GM12878 (cell line): ENCODE data around the gene LMO2. TPM values are rescaled to one million over a fixed set of nuclear protein-coding genes. Genes with fewer than 3 reads are reported as not detected.

Experiments
- ATAC-seq: fragments of 200-7000 bp; cut with Tn5 transposase; 3 replicates; pipeline ENCODE4 v1.9.1; 2020; ENCODE audit warnings: mild to moderate bottlenecking, moderate library complexity
- BruUV-seq: library from RNA; stranded (reverse); fragments of 400-500 nt; replicated peaks from 2 replicates; lab custom pipeline; 2021; lab: Mats Ljungman, UMichigan
- CTCF ChIA-PET: fragments of 300-600 bp; sonication (Branson Sonifier 250); formaldehyde crosslinking; extraction: SDS; loops from one replicate; lab custom pipeline; 2021; ENCODE audit warnings: inconsistent platforms; lab: Yijun Ruan, JAX
- POLR2A ChIA-PET: fragments of 350-600 bp; formaldehyde crosslinking; extraction: SDS; loops from one replicate; lab custom pipeline; 2021; ENCODE audit warnings: inconsistent platforms; lab: Charles Lee
- RAD21 ChIA-PET: fragments of 300-600 bp; sonication (Branson Sonifier 250); formaldehyde crosslinking; loops from one replicate; lab custom pipeline; 2023; ENCODE audit warnings: antibody characterized with exemption; ENCODE audit not compliant: unreplicated experiment; lab: Charles Lee
- SMC1A ChIA-PET: fragments of 300-600 bp; sonication (Branson Sonifier 250); formaldehyde crosslinking; loops from one replicate; lab custom pipeline; 2023; ENCODE audit not compliant: unreplicated experiment, uncharacterized antibody; lab: Charles Lee
- DNase-seq: peaks from one replicate; pipeline ENCODE4 v3.0.0-alpha.2; 2011; ENCODE audit warnings: low read depth, low spot score
- FAIRE-seq: peaks from 3 replicates; lab custom pipeline; 2011; peaks lifted over from hg19 to GRCh38; lab: Jason Lieb, UNC
- H2AFZ ChIP-seq: 2 replicates; pipeline ENCODE4 v1.6.0; 2011; ENCODE audit warnings: low read depth, low read length, control low read depth; ENCODE audit not compliant: control insufficient read depth
- H3K27ac ChIP-seq: 2 replicates; pipeline ENCODE4 v1.5.1; 2011; ENCODE audit warnings: control low read depth; ENCODE audit not compliant: control insufficient read depth, insufficient read depth
- H3K27me3 ChIP-seq, 2 experiments: replicated peaks in 1 of 2; 2 replicates each; pipeline versions ENCODE4 v1.6.0 to v1.6.1; 2011; ENCODE audit warnings: low read length in 1 of 2; ENCODE audit not compliant: control insufficient read depth in 2 of 2, insufficient read depth in 2 of 2
- H3K36me3 ChIP-seq, 2 experiments: 2 replicates each; pipeline ENCODE4 v1.5.1; 2011; ENCODE audit warnings: low read length in 1 of 2; ENCODE audit not compliant: control insufficient read depth in 2 of 2, insufficient read depth in 2 of 2
- H3K4me1 ChIP-seq: 2 replicates; pipeline ENCODE4 v1.6.1; 2011; ENCODE audit warnings: mild to moderate bottlenecking, low read length, moderate library complexity, mixed read lengths; ENCODE audit not compliant: control insufficient read depth, insufficient read depth
- H3K4me2 ChIP-seq: 2 replicates; pipeline ENCODE4 v1.6.0; 2011; ENCODE audit warnings: control low read depth; ENCODE audit not compliant: control insufficient read depth, insufficient read depth
- H3K4me3 ChIP-seq: fragments of 200-600 bp; sonication (generic); 2 replicates; pipeline ENCODE4 v1.5.1; 2016
- H3K79me2 ChIP-seq: 2 replicates; pipeline ENCODE4 v1.6.0; 2011; ENCODE audit warnings: low read length; ENCODE audit not compliant: control insufficient read depth, insufficient read depth
- H3K9ac ChIP-seq: 2 replicates; pipeline ENCODE4 v1.8.0; 2011; ENCODE audit warnings: low read length, control low read depth, mixed read lengths; ENCODE audit not compliant: control insufficient read depth, insufficient read depth
- H3K9me3 ChIP-seq: replicated peaks from 3 replicates; pipeline ENCODE4 v1.5.1; 2011; ENCODE audit warnings: mild to moderate bottlenecking, low read length; ENCODE audit not compliant: control insufficient read depth, insufficient read depth
- H4K20me1 ChIP-seq: 2 replicates; pipeline ENCODE4 v1.6.0; 2011; ENCODE audit not compliant: control insufficient read depth, insufficient read depth
- IRF4 ChIP-seq: IDR thresholded peaks from 2 replicates; pipeline ENCODE4 v1.6.1; 2011; ENCODE audit warnings: low read depth, low read length
- POLR2AphosphoS2 ChIP-seq: IDR thresholded peaks from 2 replicates; pipeline ENCODE4 v1.6.1; 2011; ENCODE audit warnings: low read depth, mild to moderate bottlenecking, low read length, improper control_type of control experiment, moderate library complexity
- SKIL ChIP-seq: fragments of 450-650 bp; IDR thresholded peaks from 2 replicates; pipeline ENCODE4 v1.6.1; 2017; ENCODE audit warnings: mild to moderate bottlenecking, low read depth, inconsistent platforms; ENCODE audit not compliant: poor library complexity, severe bottlenecking
- STAT1 ChIP-seq: fragments of 450-650 bp; conservative IDR thresholded peaks from 2 replicates; pipeline ENCODE4 v1.6.1; 2014; ENCODE audit warnings: antibody characterized with exemption, mild to moderate bottlenecking
- SUPT20H ChIP-seq: IDR thresholded peaks from 2 replicates; pipeline ENCODE4 v1.6.1; 2011; ENCODE audit warnings: low read depth, mild to moderate bottlenecking, low read length, moderate library complexity, borderline replicate concordance; ENCODE audit not compliant: control insufficient read depth
- WGBS: methylation state at CpG from one replicate; pipeline ENCODE4 v1.1.6; 2016; ENCODE audit warnings: low lambda C conversion rate; ENCODE audit not compliant: insufficient replicate concordance, insufficient coverage; ENCODE audit errors: missing lambda C conversion rate; 5-methylcytosine and 5-hydroxymethylcytosine counted together
- in situ Hi-C: fragments of 300-500 bp; cut with MboI; formaldehyde crosslinking; loops from 9 replicates; pipeline ENCODE4 v1.14.3; 2018; ENCODE audit warnings: mixed read lengths
- intact Hi-C: fragments of 100-400 bp; cut with micrococcal nuclease; formaldehyde crosslinking; loops from one replicate; pipeline ENCODE4 v1.14.2; 2022; ENCODE audit not compliant: unreplicated experiment
- polyA plus RNA-seq, 11 experiments: library from polyadenylated mRNA; depleted of rRNA in 4 of 11; unstranded in 6 of 11; stranded (reverse) in 5 of 11; fragments of >200 nt; fragmentation: Nextera tagmentation in 4 of 11; fragmentation: Illumina TruSeq in 1 of 11; extraction: Ambion mirVana in 4 of 11; extraction: Trizol in 1 of 11; gene quantifications; 1 replicate in 1 of 11; 2 replicates in 10 of 11; pipeline versions ENCODE4 v1.2.1 to v1.2.3, GENCODE V29; 2011 to 2016; ENCODE audit warnings: inconsistent platforms in 2 of 11, missing spikeins in 2 of 11, low read depth in 1 of 11
- total RNA-seq, 4 experiments: library from RNA; depleted of rRNA in 3 of 4; stranded (reverse); fragments of >200 nt in 3 of 4; fragmentation: Illumina TruSeq in 1 of 4; extraction: Trizol in 1 of 4; gene quantifications; 2 replicates each; pipeline versions ENCODE4 v1.2.1 to v1.2.3, GENCODE V29; 2013 to 2021

Gene LMO2
- total and polyA plus RNA-seq, 10 of the 15 experiments (the other 5 are each of a cell fraction or from before 2014, with no cell fraction given), result 0.29 to 1.9 (median 1.1) TPM; not detected in 1

GRCh38 chr11:33864479-33864878 lies 27.4 kb downstream of the LMO2 start:
- 82% methylated on average over 16 of the region's 16 CpGs for WGBS
- no peaks in the 10 kb centered on the region for H4K20me1 ChIP-seq
- BruUV-seq, result no TSS peak
- FAIRE-seq, result no peak
- no peaks in the 10 kb centered on the region for H3K9me3 ChIP-seq
- H3K36me3 ChIP-seq, result no peaks in the 10 kb centered on the region
- ChIA-PET RAD21 (no interaction called here), CTCF (interaction anchor here (1.4 to 10.0 kb wide), 7 partner anchors 10 to 124 kb away, joined by 3 to 187 read pairs (median 6); no protein-coding TSS in a partner anchor), SMC1A (interaction anchor here (0.9 to 2.6 kb wide), 6 partner anchors 16 to 123 kb away, joined by 3 to 8 read pairs (median 4); no protein-coding TSS in a partner anchor), POLR2A (no interaction called here)
- ATAC-seq, result no peak
- H3K27ac ChIP-seq, result no peak overlapping the region
- in situ Hi-C loops (loop anchor here (5.0 kb wide), 2 partner anchors 108 to 493 kb away; partner anchors contain the start of gene ABTB2), intact Hi-C loops (no loop called here)
- H3K79me2 ChIP-seq, result no peaks in the 10 kb centered on the region
- no peak overlapping the region for H2AFZ ChIP-seq
- no peak overlapping the region for H3K9ac ChIP-seq
- no peaks in the 10 kb centered on the region; the same call in 1 of the 2 replicates for H3K4me1 ChIP-seq
- no peak overlapping the region for H3K4me2 ChIP-seq
- TF ChIP-seq STAT1 (no peak), SUPT20H (no peak), IRF4 (no peak), SKIL (no peak), POLR2AphosphoS2 (no peak)
- no peak overlapping the region for H3K4me3 ChIP-seq
- peaks cover 3 to 8% of the 10 kb centered on the region in 2 experiments for H3K27me3 ChIP-seq
- no peak for DNase-seq
